Glomerular visceral epithelial cell (primary cell): ENCODE results near the gene RPL15.
"Not testable (repeated sequence)": the region's sequence is repeated elsewhere in the genome, so short reads cannot be mapped to it uniquely, and the experiment has no call there.

ENCODE experiments used
- DNase-seq: peaks from one replicate; pipeline ENCODE4 v3.0.0-alpha.2; 2016; ENCODE audit errors: extremely low spot score

RPL15 gene

GRCh38 chr3:23916886-23917678 is at the start of gene RPL15, which contains the start of gene NKIRAS1:
TSS of gene RPL15 (plus strand) at chr3:23917132. CDS start at chr3:23917860, 728 bp downstream.
TSS of gene NKIRAS1 (minus strand) at chr3:23916990. CDS start at chr3:23910904, 6,086 bp downstream.
- peak; percentile 96 for DNase-seq

- no peak for DNase-seq
Measured at GRCh38 chr3:23867400-23867799, 49.5 kb upstream of the RPL15 start.

- no peak for DNase-seq
Measured at GRCh38 chr3:23867838-23868237, 49.1 kb upstream of the RPL15 start.

- DNase-seq = no peak
Measured at GRCh38 chr3:23869977-23870662, 46.8 kb upstream of the RPL15 start.

GRCh38 chr3:23870663-23871043 is 46.3 kb upstream of the RPL15 start:
- not testable (repeated sequence) for DNase-seq

GRCh38 chr3:23871361-23871760 is 45.6 kb upstream of the RPL15 start:
- DNase-seq = not testable (repeated sequence)

GRCh38 chr3:23872330-23872729 is 44.6 kb upstream of the RPL15 start:
- no peak for DNase-seq

- DNase-seq = no peak
Measured at GRCh38 chr3:23873941-23874340, 43.0 kb upstream of the RPL15 start.

GRCh38 chr3:23874359-23875112 is 42.4 kb upstream of the RPL15 start:
- DNase-seq = peak; percentile 11

- no peak for DNase-seq
Measured at GRCh38 chr3:23875113-23875725, 41.7 kb upstream of the RPL15 start.

GRCh38 chr3:23876923-23877322 is 40.0 kb upstream of the RPL15 start:
- no peak for DNase-seq

- peak; percentile 69 for DNase-seq
Measured at GRCh38 chr3:23877329-23877980, 39.5 kb upstream of the RPL15 start.

- DNase-seq = no peak
Measured at GRCh38 chr3:23879485-23879884, 37.4 kb upstream of the RPL15 start.

- DNase-seq = no peak
Measured at GRCh38 chr3:23880703-23881339, 36.1 kb upstream of the RPL15 start.

GRCh38 chr3:23881993-23882392 is 34.9 kb upstream of the RPL15 start:
- not testable (repeated sequence) for DNase-seq

GRCh38 chr3:23882487-23882918 is 34.4 kb upstream of the RPL15 start:
- no peak for DNase-seq

- no peak for DNase-seq
Measured at GRCh38 chr3:23884481-23884880, 32.5 kb upstream of the RPL15 start.

GRCh38 chr3:23885210-23885609 is 31.7 kb upstream of the RPL15 start:
- no peak for DNase-seq

GRCh38 chr3:23886311-23886710 is 30.6 kb upstream of the RPL15 start:
- DNase-seq = no peak

- DNase-seq = peak; percentile 39
Measured at GRCh38 chr3:23888617-23889228, 28.2 kb upstream of the RPL15 start.
